Measurements from ENCODE around the gene EZR. TPM values are rescaled to one million over a fixed set of nuclear protein-coding genes. Genes with fewer than 3 reads are reported as not detected.
A peak's percentile ranks its signal among the peaks of the same experiment; 100 is the strongest.

EZR gene
- total and polyA plus RNA-seq, 2 of the 8 experiments (the other 6 are each of a cell fraction or from before 2014, with no cell fraction given): 122 to 286 TPM

- no peak overlapping the region for H2BK15ac ChIP-seq (ENCODE audit: low read length)
- H2BK20ac ChIP-seq (ENCODE audit: low read length): no peak overlapping the region
- peak overlapping the region; percentile 6; the same call in 1 of the 2 replicates for H4K8ac ChIP-seq (ENCODE audit: extremely low read depth, insufficient read depth, low read length)
- H3K27ac ChIP-seq (ENCODE audit: low read depth, low read length): no peak overlapping the region
- FAIRE-seq (no peak), DNase-seq (ENCODE audit: low read depth in 1 of 2, low spot score in 2 of 2) (no peak)
- no peak overlapping the region for H2BK120ac ChIP-seq (replicated peaks; ENCODE audit: low read depth, low read length)
- peaks cover 2 to 10% (median 4%) of the 10 kb centered on the region in 4 experiments; a peak in 4 of 7 replicates for H3K4me1 ChIP-seq (replicated peaks in 1 of 4; ENCODE audit: control insufficient read depth in 3 of 4, insufficient read depth in 4 of 4, low read length in 3 of 4)
- H4K91ac ChIP-seq (replicated peaks; ENCODE audit: insufficient read length, low read length): no peak overlapping the region
- H3K4me3 ChIP-seq (ENCODE audit: extremely low read depth in 1 of 4, insufficient read depth in 2 of 4, low read depth in 3 of 4, low read length in 4 of 4): no peak overlapping the region
- H2AK5ac ChIP-seq (ENCODE audit: low read depth, low read length): no peak overlapping the region
- no peak overlapping the region for H3K4me2 ChIP-seq (ENCODE audit: insufficient read depth in 1 of 2, low read depth in 2 of 2, low read length in 2 of 2)
- H3K56ac ChIP-seq (replicated peaks; ENCODE audit: insufficient read length, low read depth, low read length): no peak overlapping the region
- no peaks in the 10 kb centered on the region for H3K9me3 ChIP-seq (ENCODE audit: insufficient read depth in 2 of 2, low read depth in 1 of 2, low read length in 1 of 2)
- H3K14ac ChIP-seq (ENCODE audit: insufficient read length): no peak overlapping the region
- CTCF ChIA-PET (ENCODE audit: partially characterized antibody): interaction anchor here (1.2 to 1.9 kb wide), 5 partner anchors 9 to 141 kb away, joined by 3 to 5 read pairs (median 4); no protein-coding TSS in a partner anchor
- H2BK5ac ChIP-seq (ENCODE audit: low read depth, low read length): no peak overlapping the region
- H4K20me1 ChIP-seq (replicated peaks in 1 of 2; ENCODE audit: control insufficient read depth in 1 of 2, insufficient read depth in 2 of 2, low read length in 2 of 2): no peaks in the 10 kb centered on the region
- H2BK12ac ChIP-seq (ENCODE audit: low read depth, low read length): no peak overlapping the region; the same call in 1 of the 2 replicates
- H2AFZ ChIP-seq (ENCODE audit: low read length): no peak overlapping the region
- no peak overlapping the region for H4K5ac ChIP-seq (ENCODE audit: insufficient read length, low read depth, low read length)
- WGBS, 2 experiments (ENCODE audit: extremely low coverage in 1 of 2, insufficient coverage in 1 of 2, insufficient read length in 1 of 2, insufficient replicate concordance in 2 of 2, low coverage in 1 of 2, low lambda C conversion rate in 2 of 2, missing lambda C conversion rate in 1 of 2): 86% methylated on average over 6 of the region's 8 CpGs; no CpG with 5 or more reads in 1 of the 2 experiments
- H3K36me3 ChIP-seq (ENCODE audit: control insufficient read depth in 2 of 4, insufficient read depth in 4 of 4, low read length in 3 of 4): no peaks in the 10 kb centered on the region
- H3K23ac ChIP-seq (ENCODE audit: insufficient read length): no peak overlapping the region
- H3K4ac ChIP-seq (replicated peaks; ENCODE audit: insufficient read length, low read depth, low read length): no peak overlapping the region
- no peaks in the 10 kb centered on the region; the same call in 1 of the 2 replicates for H3K79me1 ChIP-seq (ENCODE audit: low read depth, low read length)
- H3K79me2 ChIP-seq (ENCODE audit: control insufficient read depth in 1 of 2, insufficient read depth in 2 of 2, low read length in 2 of 2): no peaks in the 10 kb centered on the region
- no peak overlapping the region for H3K18ac ChIP-seq (ENCODE audit: extremely low read depth, low read length)
- H3K27me3 ChIP-seq (replicated peaks in 1 of 4; ENCODE audit: control insufficient read depth in 3 of 4, extremely low read depth in 1 of 4, insufficient read depth in 3 of 4, low read length in 3 of 4): no peaks in the 10 kb centered on the region; a peak in 1 of 7 replicates
- no peak overlapping the region for H3K9ac ChIP-seq (replicated peaks in 1 of 4; ENCODE audit: extremely low read depth in 1 of 4, low read depth in 3 of 4, low read length in 3 of 4)
- no peaks in the 10 kb centered on the region for H3K23me2 ChIP-seq (ENCODE audit: low read depth, low read length)
- POLR2A ChIA-PET (ENCODE audit: partially characterized antibody): interaction anchor here (0.6 to 2.2 kb wide), 4 partner anchors 20 to 90 kb away, joined by 3 to 7 read pairs (median 5); no protein-coding TSS in a partner anchor
- no peak for TF ChIP-seq TAF7 (optimal IDR thresholded peaks at IDR 0.05; ENCODE audit: borderline replicate concordance, low read depth, low read length)
- no peak for TF ChIP-seq NANOG (IDR thresholded peaks at IDR 0.05; ENCODE audit: insufficient read depth, low read depth, low read length, poor library complexity, severe bottlenecking)
- TF ChIP-seq SIN3A (conservative IDR thresholded peaks at IDR 0.05 in 1 of 2, IDR thresholded peaks at IDR 0.05 in 1 of 2; ENCODE audit: low read depth in 1 of 2, low read length in 2 of 2): no peak
- TF ChIP-seq SIRT6 (IDR thresholded peaks at IDR 0.05; ENCODE audit: low read length): no peak
- TF ChIP-seq EGR1 (IDR thresholded peaks at IDR 0.05; ENCODE audit: borderline replicate concordance, low read depth, low read length): no peak
- TF ChIP-seq ATF3 (IDR thresholded peaks at IDR 0.05; ENCODE audit: insufficient read depth, low read depth, low read length): no peak
- TF ChIP-seq TCF12 (IDR thresholded peaks at IDR 0.05; ENCODE audit: low read depth, low read length): no peak
- TF ChIP-seq RAD21 (IDR thresholded peaks at IDR 0.05 in 1 of 2, conservative IDR thresholded peaks at IDR 0.05 in 1 of 2; ENCODE audit: low read depth in 2 of 2, low read length in 2 of 2): no peak
- TF ChIP-seq MAX (IDR thresholded peaks at IDR 0.05): no peak
- no peak for TF ChIP-seq KDM1A (IDR thresholded peaks at IDR 0.05; ENCODE audit: borderline replicate concordance, low read length)
- no peak for TF ChIP-seq EZH2 (IDR thresholded peaks at IDR 0.05; ENCODE audit: low read depth, low read length, severe bottlenecking)
Observed at GRCh38 chr6:158831571-158831970, 12.4 kb upstream of the EZR start.
